HEK293 (cell line): ENCODE data around the gene CAMK2B.

Experiments used
- CTCF ChIA-PET: fragments of 350-600 bp; formaldehyde crosslinking; extraction: SDS; loops from one replicate; lab custom pipeline; 2021; ENCODE audit warnings: antibody characterized with exemption; lab: Yijun Ruan, JAX
- POLR2A ChIA-PET: fragments of 300-600 bp; formaldehyde crosslinking; extraction: SDS; loops from one replicate; lab custom pipeline; 2020; ENCODE audit warnings: antibody characterized with exemption, inconsistent platforms; lab: Yijun Ruan, JAX
- H3K27ac ChIP-seq: fragments of 200-500 bp; sonication (Bioruptor generic); 2 replicates; pipeline ENCODE4 v1.5.1; 2014; ENCODE audit warnings: low read depth, low read length, control low read depth, inconsistent platforms; ENCODE audit errors: extremely low read depth
- H3K36me3 ChIP-seq, 2 experiments: fragments of 200-500 bp in 1 of 2; sonication (Bioruptor generic) in 1 of 2; 1 replicate in 1 of 2; 2 replicates in 1 of 2; pipeline ENCODE4 v1.5.1; 2014 to 2017; ENCODE audit warnings: inconsistent platforms in 2 of 2, low read length in 2 of 2; ENCODE audit not compliant: control insufficient read depth in 2 of 2, insufficient read depth in 1 of 2
- H3K4me1 ChIP-seq: fragments of 200-500 bp; sonication (Bioruptor generic); 2 replicates; pipeline ENCODE4 v1.5.1; 2014; ENCODE audit warnings: mild to moderate bottlenecking, low read length, inconsistent platforms; ENCODE audit not compliant: control insufficient read depth, insufficient read depth
- H3K4me3 ChIP-seq: 2 replicates; pipeline ENCODE4 v1.5.1; 2011; ENCODE audit warnings: low read depth, mild to moderate bottlenecking, control low read depth, low read length, moderate library complexity
- H3K9me3 ChIP-seq: fragments of 200-500 bp; sonication (Bioruptor generic); 2 replicates; pipeline ENCODE4 v1.5.1; 2014; ENCODE audit warnings: low read depth, low read length, inconsistent platforms; ENCODE audit not compliant: control insufficient read depth, insufficient read depth
- GLIS1 ChIP-seq: fragments of 450-650 bp; formaldehyde crosslinking; IDR thresholded peaks from 2 replicates; pipeline ENCODE4 v1.5.1; 2016; ENCODE audit warnings: missing biosample characterization, missing genetic modification characterization
- GLIS2 ChIP-seq: fragments of 450-650 bp; formaldehyde crosslinking; IDR thresholded peaks from 2 replicates; pipeline ENCODE4 v1.5.1; 2016; ENCODE audit warnings: missing biosample characterization, missing genetic modification characterization
- HOXC10 ChIP-seq: sonication (generic); formaldehyde crosslinking; IDR thresholded peaks from 2 replicates; pipeline ENCODE4 v1.8.1; 2023; ENCODE audit warnings: mild to moderate bottlenecking, missing genetic modification reagents
- OVOL3 ChIP-seq: fragments of 450-650 bp; formaldehyde crosslinking; IDR thresholded peaks from 2 replicates; pipeline ENCODE4 v1.5.1; 2016; ENCODE audit warnings: missing biosample characterization, missing genetic modification characterization
- REPIN1 ChIP-seq: fragments of 450-650 bp; formaldehyde crosslinking; IDR thresholded peaks from 2 replicates; pipeline ENCODE4 v1.5.1; 2017; ENCODE audit warnings: missing biosample characterization, missing genetic modification characterization, low read depth
- SETDB1 ChIP-seq: IDR thresholded peaks from one replicate; pipeline ENCODE4 v1.6.1; 2017; ENCODE audit warnings: mild to moderate bottlenecking, low read length, moderate library complexity, mixed read lengths; ENCODE audit not compliant: insufficient read length
- SP2 ChIP-seq: fragments of 450-650 bp; formaldehyde crosslinking; IDR thresholded peaks from 2 replicates; pipeline ENCODE4 v1.5.1; 2016; ENCODE audit warnings: missing biosample characterization, missing genetic modification characterization
- SP3 ChIP-seq: fragments of 450-650 bp; formaldehyde crosslinking; IDR thresholded peaks from 2 replicates; pipeline ENCODE4 v1.5.1; 2016; ENCODE audit warnings: missing biosample characterization, missing genetic modification characterization
- YY1 ChIP-seq: fragments of 450-650 bp; formaldehyde crosslinking; IDR thresholded peaks from 2 replicates; pipeline ENCODE4 v1.5.1; 2018; ENCODE audit warnings: missing biosample characterization, missing genetic modification characterization
- ZBTB7A ChIP-seq: fragments of 450-650 bp; formaldehyde crosslinking; IDR thresholded peaks from 2 replicates; pipeline ENCODE4 v1.5.1; 2016; ENCODE audit warnings: low read depth, missing biosample characterization, missing genetic modification characterization
- ZEB2 ChIP-seq: fragments of 450-650 bp; formaldehyde crosslinking; IDR thresholded peaks from 2 replicates; pipeline ENCODE4 v1.5.1; 2016; ENCODE audit warnings: missing biosample characterization, missing genetic modification characterization
- ZFP37 ChIP-seq: fragments of 450-650 bp; formaldehyde crosslinking; IDR thresholded peaks from 2 replicates; pipeline ENCODE4 v1.5.1; 2016; ENCODE audit warnings: missing biosample characterization, missing genetic modification characterization
- ZIC2 ChIP-seq: fragments of 450-650 bp; formaldehyde crosslinking; IDR thresholded peaks from 2 replicates; pipeline ENCODE4 v1.5.1; 2016; ENCODE audit warnings: missing biosample characterization, missing genetic modification characterization
- ZNF155 ChIP-seq: fragments of 450-650 bp; formaldehyde crosslinking; IDR thresholded peaks from 2 replicates; pipeline ENCODE4 v1.5.1; 2016; ENCODE audit warnings: missing biosample characterization, missing genetic modification characterization
- ZNF184 ChIP-seq: fragments of 450-650 bp; IDR thresholded peaks from 2 replicates; pipeline ENCODE4 v1.5.1; 2018; ENCODE audit warnings: missing biosample characterization, mild to moderate bottlenecking, missing genetic modification characterization
- ZNF223 ChIP-seq: fragments of 450-650 bp; formaldehyde crosslinking; IDR thresholded peaks from 2 replicates; pipeline ENCODE4 v1.5.1; 2016; ENCODE audit warnings: missing biosample characterization, missing genetic modification characterization
- ZNF239 ChIP-seq: fragments of 450-650 bp; formaldehyde crosslinking; IDR thresholded peaks from 2 replicates; pipeline ENCODE4 v1.5.1; 2016; ENCODE audit warnings: missing biosample characterization, missing genetic modification characterization
- ZNF280D ChIP-seq: fragments of 450-650 bp; formaldehyde crosslinking; IDR thresholded peaks from 2 replicates; pipeline ENCODE4 v1.5.1; 2016; ENCODE audit warnings: missing biosample characterization, missing genetic modification characterization
- ZNF311 ChIP-seq: fragments of 450-650 bp; formaldehyde crosslinking; IDR thresholded peaks from 2 replicates; pipeline ENCODE4 v1.5.1; 2017; ENCODE audit warnings: missing biosample characterization, missing genetic modification characterization, borderline replicate concordance
- ZNF335 ChIP-seq: fragments of 450-650 bp; formaldehyde crosslinking; conservative IDR thresholded peaks from 2 replicates; pipeline ENCODE4 v1.5.1; 2016; ENCODE audit warnings: missing biosample characterization, missing genetic modification characterization
- ZNF366 ChIP-seq: fragments of 450-650 bp; formaldehyde crosslinking; conservative IDR thresholded peaks from 2 replicates; pipeline ENCODE4 v1.5.1; 2016; ENCODE audit warnings: missing biosample characterization, missing genetic modification characterization
- ZNF416 ChIP-seq: fragments of 450-650 bp; formaldehyde crosslinking; IDR thresholded peaks from 2 replicates; pipeline ENCODE4 v1.5.1; 2016; ENCODE audit warnings: missing biosample characterization, missing genetic modification characterization
- ZNF426 ChIP-seq: fragments of 450-650 bp; formaldehyde crosslinking; IDR thresholded peaks from 2 replicates; pipeline ENCODE4 v1.5.1; 2017; ENCODE audit warnings: missing biosample characterization, missing genetic modification characterization, mild to moderate bottlenecking, inconsistent platforms, moderate library complexity
- ZNF488 ChIP-seq: fragments of 450-650 bp; formaldehyde crosslinking; IDR thresholded peaks from 2 replicates; pipeline ENCODE4 v1.5.1; 2016; ENCODE audit warnings: missing biosample characterization, missing genetic modification characterization
- ZNF501 ChIP-seq: fragments of 450-650 bp; formaldehyde crosslinking; IDR thresholded peaks from 2 replicates; pipeline ENCODE4 v1.5.1; 2016; ENCODE audit warnings: missing biosample characterization, missing genetic modification characterization
- ZNF514 ChIP-seq: fragments of 450-650 bp; formaldehyde crosslinking; IDR thresholded peaks from 2 replicates; pipeline ENCODE4 v1.5.1; 2016; ENCODE audit warnings: missing biosample characterization, missing genetic modification characterization
- ZNF544 ChIP-seq: fragments of 450-650 bp; formaldehyde crosslinking; IDR thresholded peaks from 2 replicates; pipeline ENCODE4 v1.5.0; 2017; ENCODE audit warnings: missing biosample characterization, missing genetic modification characterization
- ZNF548 ChIP-seq: fragments of 450-650 bp; formaldehyde crosslinking; IDR thresholded peaks from 2 replicates; pipeline ENCODE4 v1.5.1; 2016; ENCODE audit warnings: missing biosample characterization, missing genetic modification characterization
- ZNF571 ChIP-seq: fragments of 450-650 bp; formaldehyde crosslinking; IDR thresholded peaks from 2 replicates; pipeline ENCODE4 v1.5.0; 2017; ENCODE audit warnings: missing biosample characterization, missing genetic modification characterization
- ZNF585B ChIP-seq: fragments of 450-650 bp; formaldehyde crosslinking; IDR thresholded peaks from 2 replicates; pipeline ENCODE4 v1.5.1; 2016; ENCODE audit warnings: missing biosample characterization, missing genetic modification characterization
- ZNF600 ChIP-seq: fragments of 450-650 bp; formaldehyde crosslinking; IDR thresholded peaks from 2 replicates; pipeline ENCODE4 v1.5.1; 2016; ENCODE audit warnings: missing biosample characterization, missing genetic modification characterization
- ZNF677 ChIP-seq: fragments of 450-650 bp; IDR thresholded peaks from 2 replicates; pipeline ENCODE4 v1.5.0; 2018; ENCODE audit warnings: missing biosample characterization, mild to moderate bottlenecking, missing genetic modification characterization, moderate library complexity
- ZNF777 ChIP-seq: fragments of 450-650 bp; formaldehyde crosslinking; IDR thresholded peaks from 2 replicates; pipeline ENCODE4 v1.5.1; 2017; ENCODE audit warnings: missing biosample characterization, missing genetic modification characterization, borderline replicate concordance
- ZSCAN30 ChIP-seq: fragments of 450-650 bp; IDR thresholded peaks from 2 replicates; pipeline ENCODE4 v1.5.1; 2018; ENCODE audit warnings: missing biosample characterization, mild to moderate bottlenecking, missing genetic modification characterization, moderate library complexity

The CAMK2B gene

GRCh38 chr7:44326261-44327125, 1.1 kb upstream of the CAMK2B start:
- H3K36me3 ChIP-seq: no peaks in the 10 kb centered on the region
- TF ChIP-seq SP3 (tag by site-specific recombination) (0 out of 2 replicates have a peak, but pooled peaks have one; percentile 6), ZNF501 (tag by site-specific recombination) (no peak), ZNF335 (tag by site-specific recombination) (peak; percentile 90)
- TF ChIP-seq, all 188 proteins: peak for 2
- Histone ChIP-seq H3K4me3 (no peak overlapping the region), H3K9me3 (no peaks in the 10 kb centered on the region), H3K4me1 (no peaks in the 10 kb centered on the region), H3K27ac (no peak overlapping the region)
- ChIA-PET CTCF (no interaction called here), POLR2A (no interaction called here)

GRCh38 chr7:44325811-44326241, 432 bp upstream of the CAMK2B start:
- H3K36me3 ChIP-seq: no peaks in the 10 kb centered on the region
- peaks cover 2% of the 10 kb centered on the region; the same call in 1 of the 2 replicates for H3K4me1 ChIP-seq
- H3K4me3 ChIP-seq: peak overlapping the region; percentile 49
- no peaks in the 10 kb centered on the region for H3K9me3 ChIP-seq
- POLR2A ChIA-PET: no interaction called here
- no peak overlapping the region for H3K27ac ChIP-seq
- CTCF ChIA-PET: no interaction called here
- TF ChIP-seq ZNF600 (tag by site-specific recombination) (peak; percentile 62; the same call in 1 of the 2 replicates), ZFP37 (tag by site-specific recombination) (no peak), ZBTB7A (tag by site-specific recombination) (no peak), ZNF548 (tag by site-specific recombination) (no peak), ZNF280D (tag by site-specific recombination) (no peak), ZNF223 (tag by site-specific recombination) (no peak), SETDB1 (no peak), ZNF155 (no peak), ZNF571 (tag by site-specific recombination) (no peak), ZNF184 (tag by site-specific recombination) (no peak), SP2 (peak; percentile 22; the same call in 1 of the 2 replicates), OVOL3 (tag by site-specific recombination) (no peak), ZNF416 (tag by site-specific recombination) (no peak), YY1 (tag by site-specific recombination) (no peak), REPIN1 (tag by site-specific recombination) (no peak), GLIS2 (peak; percentile 78), ZNF426 (no peak), ZNF677 (tag by site-specific recombination) (no peak), GLIS1 (tag by site-specific recombination) (peak; percentile 34), HOXC10 (no peak), ZNF311 (tag by site-specific recombination) (no peak), ZNF585B (tag by site-specific recombination) (no peak), ZNF544 (tag by site-specific recombination) (no peak), ZNF488 (tag by site-specific recombination) (no peak), ZNF366 (tag by site-specific recombination) (peak; percentile 49; the same call in 1 of the 2 replicates), ZEB2 (0 out of 2 replicates have a peak, but pooled peaks have one; percentile 33), ZSCAN30 (tag by site-specific recombination) (no peak), ZNF514 (no peak), ZNF239 (tag by site-specific recombination) (no peak), ZNF777 (tag by site-specific recombination) (peak; percentile 61; the same call in 1 of the 2 replicates), ZIC2 (tag by site-specific recombination) (peak; percentile 73)
